RCC 7860 (cell line): ENCODE measurements around the gene SPTLC3.

ENCODE experiments used
- DNase-seq: peaks from one replicate; pipeline ENCODE4 v3.0.0-alpha.2; 2015; ENCODE audit warnings: low spot score
- FAIRE-seq: peaks from 2 replicates; lab custom pipeline; 2012; peaks lifted over from hg19 to GRCh38; lab: Jason Lieb, UNC

SPTLC3 gene

GRCh38 chr20:13174402-13174801, 165.6 kb downstream of the SPTLC3 start:
- DNase-seq, result no peak
- FAIRE-seq, result no peak

GRCh38 chr20:13180986-13181889, 172.5 kb downstream of the SPTLC3 start:
- no peak for DNase-seq
- no peak for FAIRE-seq

- DNase-seq (no peak), FAIRE-seq (no peak)
Observed at GRCh38 chr20:13183005-13183404, 174.2 kb downstream of the SPTLC3 start.

GRCh38 chr20:13186043-13186774, 177.4 kb downstream of the SPTLC3 start:
- no peak for FAIRE-seq
- DNase-seq, result no peak

- FAIRE-seq, result no peak
- DNase-seq, result no peak
Observed at GRCh38 chr20:13187899-13188298, 179.1 kb downstream of the SPTLC3 start.

- no peak for FAIRE-seq
- DNase-seq, result no peak
Observed at GRCh38 chr20:13199279-13199678, 190.5 kb downstream of the SPTLC3 start.

GRCh38 chr20:13200767-13201500, 192.2 kb downstream of the SPTLC3 start:
- no peak for FAIRE-seq
- no peak for DNase-seq

- no peak for FAIRE-seq
- DNase-seq, result no peak
Observed at GRCh38 chr20:13202565-13202964, 193.8 kb downstream of the SPTLC3 start.

- FAIRE-seq (no peak), DNase-seq (no peak)
Observed at GRCh38 chr20:13205425-13205824, 196.7 kb downstream of the SPTLC3 start.

- FAIRE-seq (no peak), DNase-seq (no peak)
Observed at GRCh38 chr20:13205848-13206434, 197.2 kb downstream of the SPTLC3 start.

- FAIRE-seq (no peak), DNase-seq (no peak)
Observed at GRCh38 chr20:13207016-13207415, 198.2 kb downstream of the SPTLC3 start.

GRCh38 chr20:13211956-13212618, 203.3 kb downstream of the SPTLC3 start:
- DNase-seq (no peak), FAIRE-seq (no peak)

GRCh38 chr20:13212750-13213149, 204.0 kb downstream of the SPTLC3 start:
- DNase-seq, result no peak
- no peak for FAIRE-seq

- DNase-seq (no peak), FAIRE-seq (no peak)
Observed at GRCh38 chr20:13213335-13213734, 204.6 kb downstream of the SPTLC3 start.

- no peak for FAIRE-seq
- no peak for DNase-seq
Observed at GRCh38 chr20:13216533-13216932, 207.8 kb downstream of the SPTLC3 start.
